Mesendoderm (in vitro differentiated cells): ENCODE results near the gene C15orf62.

Experiments
- DNase-seq: peaks from one replicate; pipeline ENCODE4 v3.0.0; 2013
- H2AK5ac ChIP-seq: 2 replicates; pipeline ENCODE4 v1.6.1; 2013; ENCODE audit warnings: low read length, inconsistent platforms
- H2BK120ac ChIP-seq: 2 replicates; pipeline ENCODE4 v1.6.1; 2013; ENCODE audit warnings: low read depth, mild to moderate bottlenecking, low read length, moderate library complexity, mixed read lengths
- H2BK15ac ChIP-seq: replicated peaks from 2 replicates; pipeline ENCODE4 v1.6.1; 2013; ENCODE audit warnings: low read depth, mild to moderate bottlenecking, moderate library complexity
- H2BK5ac ChIP-seq: 2 replicates; pipeline ENCODE4 v1.6.1; 2013; ENCODE audit warnings: low read length, inconsistent platforms
- H3K18ac ChIP-seq: 2 replicates; pipeline ENCODE4 v1.6.1; 2013; ENCODE audit warnings: mild to moderate bottlenecking, low read length, mixed read lengths
- H3K23ac ChIP-seq: one replicate; pipeline ENCODE4 v1.6.1; 2013; ENCODE audit warnings: low read length
- H3K27ac ChIP-seq: 2 replicates; pipeline ENCODE4 v1.5.1; 2013; ENCODE audit warnings: low read depth, mild to moderate bottlenecking, inconsistent platforms, low read length, moderate library complexity
- H3K27me3 ChIP-seq: 2 replicates; pipeline ENCODE4 v1.6.1; 2013; ENCODE audit warnings: low read length, control low read depth, mild to moderate bottlenecking, inconsistent platforms; ENCODE audit not compliant: insufficient read depth, poor library complexity
- H3K36me3 ChIP-seq: 2 replicates; pipeline ENCODE4 v1.6.1; 2013; ENCODE audit warnings: low read length, inconsistent platforms; ENCODE audit not compliant: control insufficient read depth, insufficient read depth
- H3K4ac ChIP-seq: one replicate; pipeline ENCODE4 v1.6.1; 2013; ENCODE audit warnings: low read depth, mild to moderate bottlenecking, low read length, moderate library complexity
- H3K4me1 ChIP-seq: 2 replicates; pipeline ENCODE4 v1.6.1; 2013; ENCODE audit warnings: low read depth, low read length, inconsistent platforms; ENCODE audit not compliant: control insufficient read depth
- H3K4me2 ChIP-seq: 2 replicates; pipeline ENCODE4 v1.6.1; 2013; ENCODE audit warnings: low read length
- H3K4me3 ChIP-seq: 2 replicates; pipeline ENCODE4 v1.5.1; 2013; ENCODE audit warnings: mild to moderate bottlenecking, low read length
- H3K56ac ChIP-seq: one replicate; pipeline ENCODE4 v1.6.1; 2013; ENCODE audit warnings: low read length
- H3K79me1 ChIP-seq: 2 replicates; pipeline ENCODE4 v1.6.1; 2013; ENCODE audit warnings: low read length, inconsistent platforms
- H3K79me2 ChIP-seq: 2 replicates; pipeline ENCODE4 v1.6.1; 2013; ENCODE audit warnings: mild to moderate bottlenecking, low read length; ENCODE audit not compliant: control insufficient read depth, insufficient read depth
- H3K9ac ChIP-seq: 2 replicates; pipeline ENCODE4 v1.6.1; 2013; ENCODE audit warnings: low read length, inconsistent platforms
- H4K5ac ChIP-seq: one replicate; pipeline ENCODE4 v1.6.1; 2013; ENCODE audit warnings: low read length
- H4K8ac ChIP-seq: one replicate; pipeline ENCODE4 v1.6.1; 2013; ENCODE audit warnings: low read depth, mild to moderate bottlenecking, control low read depth, low read length, moderate library complexity
- WGBS: extraction: QIAGEN DNeasy Blood & Tissue Kit; methylation state at CpG from one replicate; pipeline ENCODE4 v1.1.7; 2013; ENCODE audit warnings: low lambda C conversion rate, missing lambda C conversion rate; ENCODE audit not compliant: insufficient coverage; ENCODE audit errors: extremely low coverage; 5-methylcytosine and 5-hydroxymethylcytosine counted together

The C15orf62 gene

DNA sequence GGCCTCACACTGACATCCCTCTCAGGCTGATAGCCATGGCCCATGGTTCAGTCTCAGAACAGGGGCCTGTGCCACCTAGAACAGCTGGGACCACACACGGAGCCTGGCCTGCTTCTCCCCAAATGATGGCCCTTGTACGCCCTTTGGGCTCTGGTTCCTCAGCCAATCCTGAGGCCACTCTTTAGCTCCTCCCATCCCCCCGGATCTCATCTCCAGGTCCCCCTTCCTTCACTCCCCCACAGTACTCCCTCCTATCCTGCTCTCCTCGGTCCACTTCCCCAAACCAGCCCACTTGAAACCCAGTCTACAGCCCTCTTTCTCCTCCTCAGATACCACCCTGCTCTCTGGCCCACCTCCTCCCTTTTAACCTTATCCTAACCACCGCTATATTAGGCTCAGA is 19.3 kb downstream of the C15orf62 start:
- no peak overlapping the region for H2BK15ac ChIP-seq

DNA sequence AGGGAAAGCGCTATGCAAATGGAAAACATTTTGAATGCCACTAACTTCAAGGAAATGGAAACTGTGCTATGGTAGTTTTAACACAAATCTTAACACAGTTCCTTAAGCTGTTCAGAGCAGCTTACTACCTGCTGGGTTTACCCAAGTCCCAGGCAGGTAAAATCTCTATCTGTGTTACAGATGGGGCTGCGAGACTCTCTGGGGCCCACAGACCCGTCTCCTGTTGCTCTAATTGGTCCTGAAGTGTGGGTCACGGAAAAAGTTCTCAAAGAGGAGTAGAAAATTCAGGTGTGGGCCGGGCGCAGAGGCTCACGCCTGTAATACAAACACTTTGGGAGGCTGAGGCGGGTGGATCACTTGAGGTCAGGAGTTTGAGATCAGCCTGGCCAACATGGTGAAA is 20.2 kb downstream of the C15orf62 start:
- no peaks in the 10 kb centered on the region for H3K36me3 ChIP-seq
- no peak overlapping the region for H2BK120ac ChIP-seq
- DNase-seq, result no peak
- H2BK5ac ChIP-seq, result no peak overlapping the region
- H2BK15ac ChIP-seq, result no peak overlapping the region
- no peak overlapping the region for H3K9ac ChIP-seq
- H3K79me2 ChIP-seq, result peaks cover 2% of the 10 kb centered on the region
- no peak overlapping the region for H3K23ac ChIP-seq
- no peaks in the 10 kb centered on the region for H3K27me3 ChIP-seq
- no peak overlapping the region for H3K4ac ChIP-seq
- no peak overlapping the region for H2AK5ac ChIP-seq
- H3K4me2 ChIP-seq, result no peak overlapping the region
- no peak overlapping the region for H3K4me3 ChIP-seq
- H4K5ac ChIP-seq, result no peak overlapping the region
- H4K8ac ChIP-seq, result no peak overlapping the region
- H3K56ac ChIP-seq, result no peak overlapping the region
- H3K18ac ChIP-seq, result no peak overlapping the region
- H3K79me1 ChIP-seq, result peaks cover 10% of the 10 kb centered on the region
- no CpG with 5 or more reads among the region's 8 CpGs for WGBS
- H3K27ac ChIP-seq, result no peak overlapping the region
- peaks cover 21% of the 10 kb centered on the region for H3K4me1 ChIP-seq

More for the DNA sequence above, 19.3 kb downstream of the C15orf62 start:
- no peak overlapping the region for H4K5ac ChIP-seq
- WGBS, result no CpG with 5 or more reads among the region's 5 CpGs
- DNase-seq, result no peak
- peaks cover 21% of the 10 kb centered on the region for H3K4me1 ChIP-seq
- H3K27me3 ChIP-seq, result no peaks in the 10 kb centered on the region
- H3K79me1 ChIP-seq, result peaks cover 12% of the 10 kb centered on the region
- no peak overlapping the region for H3K4me2 ChIP-seq
- H3K18ac ChIP-seq, result no peak overlapping the region
- H3K56ac ChIP-seq, result peak overlapping the region; percentile 17
- H3K27ac ChIP-seq, result no peak overlapping the region
- H3K79me2 ChIP-seq, result peaks cover 2% of the 10 kb centered on the region
- H4K8ac ChIP-seq, result no peak overlapping the region
- H3K4ac ChIP-seq, result no peak overlapping the region
- H3K4me3 ChIP-seq, result no peak overlapping the region
- H3K23ac ChIP-seq, result no peak overlapping the region
- no peaks in the 10 kb centered on the region for H3K36me3 ChIP-seq
- no peak overlapping the region for H3K9ac ChIP-seq
- no peak overlapping the region for H2BK120ac ChIP-seq
- H2AK5ac ChIP-seq, result no peak overlapping the region
- no peak overlapping the region for H2BK5ac ChIP-seq

DNA sequence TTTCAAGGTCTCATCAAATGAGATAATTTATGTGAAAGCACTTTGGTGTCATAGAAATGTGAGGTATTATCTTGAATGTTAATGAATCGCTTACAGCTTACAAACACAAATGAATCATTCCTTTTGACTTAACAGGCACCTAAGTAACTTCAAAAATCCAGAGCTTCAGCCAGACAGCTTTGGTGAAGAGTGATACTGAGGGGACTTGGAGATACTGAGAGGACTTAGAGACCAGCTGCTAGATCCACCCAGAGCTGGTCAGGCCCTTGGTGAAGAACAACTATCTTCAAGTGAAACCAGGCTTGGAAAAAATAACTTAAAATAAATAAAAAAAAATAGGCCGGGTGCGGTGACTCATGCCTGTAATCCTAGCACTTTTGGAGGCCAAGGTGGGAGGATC is 20.9 kb downstream of the C15orf62 start:
- Histone ChIP-seq H3K4me2 (no peak overlapping the region), H2BK5ac (no peak overlapping the region), H4K5ac (no peak overlapping the region), H3K56ac (no peak overlapping the region), H3K27me3 (no peaks in the 10 kb centered on the region), H2BK15ac (no peak overlapping the region), H3K9ac (no peak overlapping the region), H3K79me1 (peaks cover 8% of the 10 kb centered on the region), H3K18ac (no peak overlapping the region), H3K4ac (no peak overlapping the region), H3K79me2 (peaks cover 2% of the 10 kb centered on the region), H3K36me3 (no peaks in the 10 kb centered on the region), H3K27ac (no peak overlapping the region), H2BK120ac (no peak overlapping the region), H2AK5ac (no peak overlapping the region), H3K4me1 (peaks cover 18% of the 10 kb centered on the region), H3K4me3 (no peak overlapping the region), H4K8ac (no peak overlapping the region), H3K23ac (no peak overlapping the region)
- DNase-seq, result no peak
- no CpG with 5 or more reads among the region's 3 CpGs for WGBS

DNA sequence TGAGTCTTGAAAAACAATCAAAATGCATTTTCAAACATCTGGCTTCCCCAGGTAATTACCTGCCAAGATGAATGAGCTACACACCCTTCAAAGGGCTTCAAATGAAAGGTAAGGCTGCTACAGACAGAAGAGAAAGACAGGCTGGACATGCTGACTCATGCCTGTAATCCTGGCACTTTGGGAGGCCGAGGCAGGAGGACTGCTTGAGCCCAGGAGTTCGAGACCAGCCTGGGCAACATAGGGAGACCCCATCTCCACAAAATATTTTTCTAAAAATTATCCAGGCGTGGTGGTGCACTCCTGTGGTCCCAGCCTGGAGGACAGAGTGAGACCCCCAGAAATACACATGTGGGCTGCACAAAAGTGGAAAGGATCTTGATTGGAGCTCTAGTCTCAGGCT is 22.6 kb downstream of the C15orf62 start:
- Histone ChIP-seq H3K4ac (no peak overlapping the region), H3K36me3 (no peaks in the 10 kb centered on the region), H3K27me3 (no peaks in the 10 kb centered on the region), H3K18ac (no peak overlapping the region), H4K8ac (no peak overlapping the region), H3K4me3 (no peak overlapping the region), H4K5ac (no peak overlapping the region), H2BK5ac (no peak overlapping the region), H2BK15ac (no peak overlapping the region), H3K4me2 (no peak overlapping the region), H3K79me1 (peaks cover 7% of the 10 kb centered on the region), H3K27ac (no peak overlapping the region), H3K4me1 (peaks cover 9% of the 10 kb centered on the region), H3K9ac (no peak overlapping the region), H3K79me2 (peaks cover 2% of the 10 kb centered on the region), H2AK5ac (no peak overlapping the region), H2BK120ac (no peak overlapping the region), H3K23ac (no peak overlapping the region), H3K56ac (no peak overlapping the region)
- WGBS, result no CpG with 5 or more reads among the region's 3 CpGs
- DNase-seq, result no peak

DNA sequence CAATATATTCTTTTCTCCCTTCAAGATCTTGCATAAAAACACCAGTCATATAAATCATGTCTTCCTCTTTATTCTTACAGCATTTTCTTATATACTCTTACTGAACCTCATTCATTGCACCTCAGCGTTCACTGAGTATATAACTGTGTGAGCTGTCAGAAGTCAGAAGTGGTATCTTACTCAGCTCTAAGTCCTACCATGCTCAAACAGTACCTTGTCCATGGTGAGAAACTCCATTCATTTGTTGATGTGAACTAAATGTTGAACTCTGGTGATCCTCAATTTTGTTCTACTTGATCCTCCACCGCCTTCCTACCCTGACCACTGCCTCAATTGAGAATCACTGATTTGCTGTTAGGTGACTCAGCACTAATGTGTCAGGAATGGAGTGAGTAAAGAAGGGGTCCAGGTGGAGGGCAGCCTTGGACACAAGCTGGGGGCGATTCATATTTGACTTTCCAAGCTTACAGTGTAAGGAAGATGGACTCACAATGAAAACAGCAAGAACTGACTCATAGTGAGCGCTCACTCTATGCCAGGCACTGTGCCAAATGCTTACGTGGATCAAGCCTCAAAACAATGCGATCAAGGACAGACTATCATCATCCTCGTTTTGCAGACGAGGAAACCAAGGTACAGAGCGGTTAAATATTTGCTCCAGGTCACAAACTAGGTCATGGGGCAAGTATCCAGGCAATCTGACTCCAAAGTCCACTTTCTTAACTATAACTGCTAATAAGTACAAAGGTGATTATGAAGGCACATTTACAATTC is 23.6 kb downstream of the C15orf62 start:
- Histone ChIP-seq H3K27ac (no peak overlapping the region), H3K4me3 (no peak overlapping the region)
- DNase-seq, result no peak

DNA sequence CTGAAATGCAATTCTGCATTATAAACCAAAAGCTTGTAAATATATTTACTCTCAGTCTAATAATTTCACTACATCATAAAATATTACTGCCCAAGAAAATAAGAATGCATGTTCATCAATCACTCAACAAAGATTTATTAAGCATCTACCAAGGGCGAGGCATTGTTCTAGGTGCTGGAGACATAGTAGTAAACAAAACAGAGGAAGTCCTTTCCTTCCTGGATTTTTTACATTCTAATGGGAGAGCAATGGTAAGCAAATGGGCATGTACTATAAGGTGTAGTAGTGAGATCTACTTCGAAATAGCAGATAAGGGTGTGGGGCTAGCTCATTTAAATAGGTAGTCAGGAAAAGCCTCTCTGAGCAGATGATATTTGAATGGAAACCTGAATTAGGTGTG is 26.3 kb downstream of the C15orf62 start:
- H3K27me3 ChIP-seq, result no peaks in the 10 kb centered on the region
- no peak overlapping the region for H3K56ac ChIP-seq
- H2AK5ac ChIP-seq, result no peak overlapping the region
- H3K4me3 ChIP-seq, result no peak overlapping the region
- peaks cover 5% of the 10 kb centered on the region for H3K79me1 ChIP-seq
- no peak overlapping the region for H3K4ac ChIP-seq
- no peak overlapping the region for H4K8ac ChIP-seq
- no peak overlapping the region for H3K23ac ChIP-seq
- no peak overlapping the region for H2BK15ac ChIP-seq
- no peak overlapping the region for H3K18ac ChIP-seq
- peaks cover 4% of the 10 kb centered on the region for H3K4me1 ChIP-seq
- H2BK120ac ChIP-seq, result no peak overlapping the region
- DNase-seq, result no peak
- no peak overlapping the region for H4K5ac ChIP-seq
- peaks cover 2% of the 10 kb centered on the region for H3K79me2 ChIP-seq
- H2BK5ac ChIP-seq, result no peak overlapping the region
- WGBS, result no CpG with 5 or more reads among the region's 2 CpGs
- H3K9ac ChIP-seq, result no peak overlapping the region
- no peaks in the 10 kb centered on the region for H3K36me3 ChIP-seq
- H3K27ac ChIP-seq, result no peak overlapping the region
- H3K4me2 ChIP-seq, result no peak overlapping the region

More for the DNA sequence above, 23.6 kb downstream of the C15orf62 start:
- WGBS, result no CpG with 5 or more reads among the region's 9 CpGs
- Histone ChIP-seq H3K9ac (no peak overlapping the region), H4K5ac (no peak overlapping the region), H3K56ac (peak overlapping the region; percentile 19), H3K23ac (no peak overlapping the region), H4K8ac (no peak overlapping the region), H3K18ac (no peak overlapping the region), H2BK15ac (no peak overlapping the region), H3K27me3 (no peaks in the 10 kb centered on the region), H3K4me2 (no peak overlapping the region), H3K79me1 (peaks cover 7% of the 10 kb centered on the region), H2BK5ac (no peak overlapping the region), H3K4ac (no peak overlapping the region), H3K36me3 (no peaks in the 10 kb centered on the region), H3K79me2 (peaks cover 2% of the 10 kb centered on the region), H2BK120ac (no peak overlapping the region), H2AK5ac (no peak overlapping the region), H3K4me1 (peaks cover 5% of the 10 kb centered on the region)
